AG09319 (cell line): ENCODE results near the gene MFAP2.

ENCODE experiments used
- DNase-seq: peaks from one replicate; pipeline ENCODE4 v3.0.0-alpha.2; 2010; ENCODE audit warnings: low read depth; ENCODE audit errors: extremely low read depth
- CTCF ChIP-seq: IDR thresholded peaks from 2 replicates; pipeline ENCODE4 v1.5.1; 2011; ENCODE audit warnings: low read depth, mild to moderate bottlenecking, inconsistent platforms, low read length, moderate library complexity

MFAP2 gene

GRCh38 chr1:16979475-16980327 lies 719 bp downstream of the MFAP2 start:
- TF ChIP-seq CTCF = no peak
- no peak for DNase-seq

DNA sequence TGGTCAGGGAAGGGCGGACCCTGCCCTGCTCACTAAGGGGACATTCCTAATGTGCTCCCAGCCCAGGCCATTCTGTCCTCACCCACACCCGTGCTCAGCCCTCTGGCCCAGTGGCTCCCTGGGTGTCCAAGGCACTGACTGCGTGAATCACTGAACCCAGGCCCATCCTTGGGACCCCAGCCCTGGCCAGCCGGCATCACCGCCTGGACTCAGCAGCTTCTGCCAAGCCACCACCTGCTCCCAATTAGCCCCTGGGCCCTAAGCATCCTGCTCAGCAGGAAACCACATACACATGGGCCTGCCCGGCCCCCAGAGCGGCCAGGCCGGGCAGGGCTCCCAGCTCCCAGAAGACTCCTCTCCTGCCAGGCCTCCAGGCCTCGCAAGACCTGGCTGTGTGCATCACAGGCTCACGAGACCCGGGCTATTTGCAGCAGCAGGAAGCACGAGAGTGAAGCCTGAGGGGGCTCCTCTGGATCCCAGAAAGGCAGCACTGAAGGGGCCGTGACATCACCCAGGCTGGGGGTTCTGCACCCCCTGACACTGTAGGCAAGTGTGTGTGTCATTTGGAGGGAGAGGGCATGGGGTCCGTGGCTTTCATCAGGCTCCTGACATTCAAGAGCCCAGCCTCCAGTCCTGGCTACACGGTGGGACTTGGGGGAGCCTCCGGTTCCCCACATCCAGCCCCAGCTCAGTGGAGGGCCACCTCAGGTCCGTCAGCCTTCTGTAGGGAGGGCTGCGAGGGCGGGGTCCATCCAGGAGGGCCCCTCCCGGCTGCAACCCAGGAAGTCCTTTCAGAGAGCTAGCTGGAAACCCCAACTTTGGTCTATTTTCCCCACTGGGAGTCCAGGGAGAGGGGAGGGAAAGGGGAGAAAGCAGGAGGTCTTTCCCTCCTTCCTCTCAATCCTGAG lies 1.6 kb downstream of the MFAP2 start:
- peak; percentile 92 for DNase-seq
- TF ChIP-seq CTCF = no peak

GRCh38 chr1:16978139-16978538 lies 2.3 kb downstream of the MFAP2 start:
- DNase-seq = no peak
- no peak for TF ChIP-seq CTCF

DNA sequence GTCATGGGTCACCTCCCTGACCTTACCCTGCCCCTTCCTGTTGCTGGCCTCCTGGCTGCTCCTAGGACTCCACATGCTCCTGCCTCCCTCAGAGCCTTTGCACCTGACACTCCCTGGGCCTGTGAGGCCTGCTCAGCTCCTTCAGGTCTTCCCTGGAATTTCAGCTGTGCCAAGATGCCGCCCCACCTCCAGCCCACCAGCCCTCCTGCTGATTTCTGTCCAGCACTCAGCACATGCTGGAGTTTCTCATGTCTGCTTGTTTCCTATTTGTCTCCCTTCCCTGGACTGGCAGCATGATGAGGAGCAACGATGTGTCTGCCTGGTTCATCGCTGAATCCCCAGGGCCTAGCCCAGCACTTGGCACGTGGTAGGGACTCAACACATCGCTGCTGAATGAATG lies 3.0 kb downstream of the MFAP2 start:
- TF ChIP-seq CTCF = no peak
- DNase-seq = no peak

- DNase-seq = no peak
- TF ChIP-seq CTCF = no peak
Observed at GRCh38 chr1:16976966-16977365, 3.5 kb downstream of the MFAP2 start.

GRCh38 chr1:16975838-16976237 lies 4.6 kb downstream of the MFAP2 start:
- DNase-seq = no peak
- no peak for TF ChIP-seq CTCF

GRCh38 chr1:16975211-16975610 lies 5.2 kb downstream of the MFAP2 start:
- no peak for TF ChIP-seq CTCF
- DNase-seq = no peak
